ENCODE measurements around the gene PIEZO2.

GRCh38 chr18:10702206-10702605 lies 447.2 kb downstream of the PIEZO2 start:
- TF ChIP-seq, protein P1, sequence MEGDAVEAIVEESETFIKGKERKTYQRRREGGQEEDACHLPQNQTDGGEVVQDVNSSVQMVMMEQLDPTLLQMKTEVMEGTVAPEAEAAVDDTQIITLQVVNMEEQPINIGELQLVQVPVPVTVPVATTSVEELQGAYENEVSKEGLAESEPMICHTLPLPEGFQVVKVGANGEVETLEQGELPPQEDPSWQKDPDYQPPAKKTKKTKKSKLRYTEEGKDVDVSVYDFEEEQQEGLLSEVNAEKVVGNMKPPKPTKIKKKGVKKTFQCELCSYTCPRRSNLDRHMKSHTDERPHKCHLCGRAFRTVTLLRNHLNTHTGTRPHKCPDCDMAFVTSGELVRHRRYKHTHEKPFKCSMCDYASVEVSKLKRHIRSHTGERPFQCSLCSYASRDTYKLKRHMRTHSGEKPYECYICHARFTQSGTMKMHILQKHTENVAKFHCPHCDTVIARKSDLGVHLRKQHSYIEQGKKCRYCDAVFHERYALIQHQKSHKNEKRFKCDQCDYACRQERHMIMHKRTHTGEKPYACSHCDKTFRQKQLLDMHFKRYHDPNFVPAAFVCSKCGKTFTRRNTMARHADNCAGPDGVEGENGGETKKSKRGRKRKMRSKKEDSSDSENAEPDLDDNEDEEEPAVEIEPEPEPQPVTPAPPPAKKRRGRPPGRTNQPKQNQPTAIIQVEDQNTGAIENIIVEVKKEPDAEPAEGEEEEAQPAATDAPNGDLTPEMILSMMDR (IDR thresholded peaks at IDR 0.05) = no peak
- no peak for TF ChIP-seq ZFX (IDR thresholded peaks at IDR 0.05; ENCODE audit: borderline replicate concordance)
